Keratinocyte (primary cell): ENCODE measurements around the gene DHRSX.

ENCODE experiments used
- EZH2 ChIP-seq: IDR thresholded peaks from one replicate; pipeline ENCODE4 v1.6.1; 2012; ENCODE audit warnings: inconsistent platforms, mild to moderate bottlenecking, low read length, moderate library complexity
- TF ChIP-seq, protein P1 (sequence below), 3 experiments: IDR thresholded peaks in 1 of 3; conservative IDR thresholded peaks in 1 of 3; optimal IDR thresholded peaks in 1 of 3; 2 replicates in 2 of 3; 3 replicates in 1 of 3; pipeline versions ENCODE3 to v1.5.1; 2011; ENCODE audit warnings: low read length in 3 of 3, mild to moderate bottlenecking in 3 of 3, moderate library complexity in 2 of 3, control low read depth in 1 of 3, inconsistent platforms in 1 of 3; ENCODE audit not compliant: insufficient read depth in 2 of 3; ENCODE audit errors: extremely low read depth in 1 of 3

DNA sequence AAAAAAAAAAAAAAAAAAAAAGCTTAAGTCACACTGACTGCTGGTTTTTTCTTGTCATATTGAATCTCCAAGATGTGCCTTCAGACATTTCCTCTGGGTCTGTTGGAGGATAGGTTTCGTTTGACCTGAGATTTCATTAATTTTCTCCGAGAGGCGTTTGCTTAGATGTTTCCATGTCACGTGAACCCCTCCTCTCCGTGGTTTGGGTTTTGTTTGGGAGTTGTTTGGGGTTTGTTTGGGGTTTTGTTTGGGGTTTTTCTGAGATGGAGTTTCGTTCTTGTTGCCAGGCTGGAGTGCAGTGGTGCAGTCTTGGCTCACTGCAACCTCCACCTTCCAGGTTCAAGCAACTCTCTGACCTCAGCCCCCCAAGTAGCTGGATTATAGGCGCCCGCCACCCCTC lies 40.8 kb upstream of the DHRSX start:
- TF ChIP-seq EZH2: no peak
- TF ChIP-seq, protein P1, sequence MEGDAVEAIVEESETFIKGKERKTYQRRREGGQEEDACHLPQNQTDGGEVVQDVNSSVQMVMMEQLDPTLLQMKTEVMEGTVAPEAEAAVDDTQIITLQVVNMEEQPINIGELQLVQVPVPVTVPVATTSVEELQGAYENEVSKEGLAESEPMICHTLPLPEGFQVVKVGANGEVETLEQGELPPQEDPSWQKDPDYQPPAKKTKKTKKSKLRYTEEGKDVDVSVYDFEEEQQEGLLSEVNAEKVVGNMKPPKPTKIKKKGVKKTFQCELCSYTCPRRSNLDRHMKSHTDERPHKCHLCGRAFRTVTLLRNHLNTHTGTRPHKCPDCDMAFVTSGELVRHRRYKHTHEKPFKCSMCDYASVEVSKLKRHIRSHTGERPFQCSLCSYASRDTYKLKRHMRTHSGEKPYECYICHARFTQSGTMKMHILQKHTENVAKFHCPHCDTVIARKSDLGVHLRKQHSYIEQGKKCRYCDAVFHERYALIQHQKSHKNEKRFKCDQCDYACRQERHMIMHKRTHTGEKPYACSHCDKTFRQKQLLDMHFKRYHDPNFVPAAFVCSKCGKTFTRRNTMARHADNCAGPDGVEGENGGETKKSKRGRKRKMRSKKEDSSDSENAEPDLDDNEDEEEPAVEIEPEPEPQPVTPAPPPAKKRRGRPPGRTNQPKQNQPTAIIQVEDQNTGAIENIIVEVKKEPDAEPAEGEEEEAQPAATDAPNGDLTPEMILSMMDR (optimal IDR thresholded peaks at IDR 0.05 in 1 of 3, IDR thresholded peaks at IDR 0.05 in 1 of 3, conservative IDR thresholded peaks at IDR 0.05 in 1 of 3; ENCODE audit: extremely low read depth in 1 of 3, insufficient read depth in 2 of 3, low read length in 3 of 3): no peak
